ENCODE measurements around the gene MRPS15.

MRPS15 gene

GRCh38 chr1:36417931-36418330 is 46.3 kb downstream of the MRPS15 start:
- DNase-seq, result no peak

- no peak for DNase-seq
Measured at GRCh38 chr1:36415661-36416326, 48.4 kb downstream of the MRPS15 start.

- DNase-seq, result no peak
Measured at GRCh38 chr1:36414384-36414783, 49.8 kb downstream of the MRPS15 start.

- DNase-seq, result peak in 1 of 2 experiments; percentile 49
Measured at GRCh38 chr1:36411674-36412648, 52.2 kb downstream of the MRPS15 start.

GRCh38 chr1:36408479-36408878 is 55.7 kb downstream of the MRPS15 start:
- no peak for DNase-seq

- no peak for DNase-seq
Measured at GRCh38 chr1:36406440-36406839, 57.7 kb downstream of the MRPS15 start.

Measured in NCI-H2081 (cell line).